HG02571 (cell line): Measurements from ENCODE around the gene MAD1L1.

ENCODE experiments used
- ATAC-seq: cut with Tn5 transposase; IDR thresholded peaks from one replicate; pipeline ENCODE4 v1.9.1; 2021; ENCODE audit warnings: mild to moderate bottlenecking, moderate library complexity; ENCODE audit not compliant: unreplicated experiment

MAD1L1 gene

GRCh38 chr7:1964211-1964912 is 268.4 kb downstream of the MAD1L1 start:
- no peak for ATAC-seq

GRCh38 chr7:1963575-1963974 is 269.2 kb downstream of the MAD1L1 start:
- ATAC-seq = no peak

- no peak for ATAC-seq
Observed at GRCh38 chr7:1961701-1962276, 271.0 kb downstream of the MAD1L1 start.

- no peak for ATAC-seq
Observed at GRCh38 chr7:1959305-1959704, 273.4 kb downstream of the MAD1L1 start.

GRCh38 chr7:1957471-1958225 is 275.1 kb downstream of the MAD1L1 start:
- ATAC-seq = no peak

GRCh38 chr7:1956611-1957470 is 275.9 kb downstream of the MAD1L1 start:
- no peak for ATAC-seq

GRCh38 chr7:1956141-1956540 is 276.6 kb downstream of the MAD1L1 start:
- ATAC-seq = no peak

- ATAC-seq = no peak
Observed at GRCh38 chr7:1954366-1955004, 278.3 kb downstream of the MAD1L1 start.

- ATAC-seq = no peak
Observed at GRCh38 chr7:1953199-1954190, 279.2 kb downstream of the MAD1L1 start.

GRCh38 chr7:1952781-1953180 is 280.0 kb downstream of the MAD1L1 start:
- no peak for ATAC-seq

GRCh38 chr7:1952169-1952760 is 280.5 kb downstream of the MAD1L1 start:
- no peak for ATAC-seq

- no peak for ATAC-seq
Observed at GRCh38 chr7:1951600-1951999, 281.1 kb downstream of the MAD1L1 start.

GRCh38 chr7:1951159-1951536 is 281.6 kb downstream of the MAD1L1 start:
- ATAC-seq = no peak

GRCh38 chr7:1950452-1951158 is 282.1 kb downstream of the MAD1L1 start:
- no peak for ATAC-seq

GRCh38 chr7:1950066-1950451 is 282.7 kb downstream of the MAD1L1 start:
- no peak for ATAC-seq

GRCh38 chr7:1949681-1950055 is 283.1 kb downstream of the MAD1L1 start:
- no peak for ATAC-seq

- ATAC-seq = no peak
Observed at GRCh38 chr7:1948887-1949680, 283.7 kb downstream of the MAD1L1 start.

GRCh38 chr7:1948301-1948796 is 284.4 kb downstream of the MAD1L1 start:
- ATAC-seq = no peak
